ENCODE data around the gene FBN2.

DNA sequence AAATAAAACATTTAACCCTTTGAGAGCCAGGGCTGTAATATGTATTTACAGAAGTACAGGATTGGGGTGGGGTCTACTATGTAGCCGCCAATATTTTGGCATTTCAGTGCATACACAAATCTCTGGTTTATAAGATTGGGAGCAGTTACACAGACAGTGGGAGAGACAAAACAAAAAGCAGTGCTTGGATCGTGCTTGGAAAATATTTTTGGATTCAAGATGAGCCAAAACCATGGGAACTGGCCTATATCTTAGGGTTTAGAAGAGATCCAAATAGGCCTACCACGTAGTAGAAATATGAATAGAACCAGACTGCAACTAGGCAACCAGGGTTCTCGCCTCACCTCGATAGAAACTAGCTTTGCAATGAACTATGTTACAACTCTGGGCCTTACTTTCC lies 284.9 kb downstream of the FBN2 start:
- TF ChIP-seq GATA3 (IDR thresholded peaks at IDR 0.05; ENCODE audit: low read depth, low read length) (no peak), GATA2 (IDR thresholded peaks at IDR 0.05; ENCODE audit: low read depth, low read length) (no peak)

Data from SH-SY5Y (cell line).